Transverse colon (tissue), 1 donor: ENCODE measurements around the gene RAB6B.

Experiments
- EP300 ChIP-seq: sonication (generic); formaldehyde crosslinking; IDR thresholded peaks from one replicate; pipeline ENCODE4 v1.6.1; 2017; ENCODE audit warnings: antibody characterized with exemption, low read depth
- POLR2A ChIP-seq: fragments of 450-650 bp; IDR thresholded peaks from one replicate; pipeline ENCODE4 v1.6.1; 2016; ENCODE audit warnings: antibody characterized with exemption, mild to moderate bottlenecking, moderate library complexity

- TF ChIP-seq EP300: no peak
- TF ChIP-seq POLR2A: no peak
Measured at GRCh38 chr3:133775309-133775708, 120.4 kb downstream of the RAB6B start.
